ENCODE measurements around the gene TPCN1. TPM values are rescaled to one million over a fixed set of nuclear protein-coding genes. Genes with fewer than 3 reads are reported as not detected.

Gene TPCN1
- polyA plus RNA-seq, 1 of the 3 experiments (the other 2 are of a cell fraction) = 15.7 TPM

DNA sequence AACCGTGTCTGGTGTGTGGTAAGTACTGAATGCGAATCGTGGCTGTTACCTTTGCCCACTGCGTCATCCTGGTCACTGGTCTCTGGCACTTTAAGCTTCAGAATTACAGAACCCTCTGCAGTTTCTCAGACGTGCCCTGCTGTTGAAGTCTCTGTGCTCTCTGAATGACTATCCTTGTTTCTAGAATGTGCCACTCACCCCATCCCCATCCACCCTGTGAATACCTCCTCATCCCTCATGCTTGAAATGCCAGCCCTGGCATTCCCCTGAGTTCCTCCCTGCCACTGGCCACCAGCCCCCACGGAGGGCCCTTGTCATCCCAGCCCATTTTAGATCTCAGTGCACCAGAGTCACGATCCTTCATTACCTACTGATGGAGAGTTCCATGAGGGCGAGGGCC is 21.3 kb downstream of the TPCN1 start:
- Histone ChIP-seq H3K9me2 (no peaks in the 10 kb centered on the region), H3K4me3 (ENCODE audit: low read depth in 2 of 2, low read length in 1 of 2) (no peak overlapping the region), H4K20me1 (ENCODE audit: insufficient read depth) (no peaks in the 10 kb centered on the region), H3K36me3 (replicated peaks in 1 of 2; ENCODE audit: control insufficient read depth in 1 of 2, insufficient read depth in 2 of 2, low read length in 1 of 2) (no peaks in the 10 kb centered on the region), H2AFZ (ENCODE audit: low read depth) (no peak overlapping the region), H3K9me3 (no peaks in the 10 kb centered on the region), H3K4me1 (ENCODE audit: control insufficient read depth in 1 of 2, insufficient read depth in 2 of 2, low read depth in 1 of 2, low read length in 1 of 2) (peaks cover 37 to 54% of the 10 kb centered on the region in 2 experiments), H3K79me2 (ENCODE audit: insufficient read depth) (no peaks in the 10 kb centered on the region), H3F3A (replicated peaks; ENCODE audit: insufficient read depth) (peaks cover 3% of the 10 kb centered on the region), H3K4me2 (no peak overlapping the region), H3K27ac (ENCODE audit: low read depth in 2 of 2, low read length in 1 of 2) (no peak overlapping the region), H3K27me3 (ENCODE audit: insufficient read depth) (no peaks in the 10 kb centered on the region), H3K9ac (no peak overlapping the region)
- POLR2A ChIA-PET = no interaction called here
- CTCF ChIA-PET = no interaction called here
- no peak for DNase-seq
- no peak for TF ChIP-seq TAF1 (IDR thresholded peaks at IDR 0.05; ENCODE audit: borderline replicate concordance, low read depth, low read length)
- no peak for TF ChIP-seq FOXJ3 (CRISPR knock-in tag; IDR thresholded peaks at IDR 0.05)
- TF ChIP-seq RFX5 (IDR thresholded peaks at IDR 0.05; ENCODE audit: low read length) = no peak
- no peak for TF ChIP-seq TCF12 (IDR thresholded peaks at IDR 0.05)
- TF ChIP-seq, protein P1, sequence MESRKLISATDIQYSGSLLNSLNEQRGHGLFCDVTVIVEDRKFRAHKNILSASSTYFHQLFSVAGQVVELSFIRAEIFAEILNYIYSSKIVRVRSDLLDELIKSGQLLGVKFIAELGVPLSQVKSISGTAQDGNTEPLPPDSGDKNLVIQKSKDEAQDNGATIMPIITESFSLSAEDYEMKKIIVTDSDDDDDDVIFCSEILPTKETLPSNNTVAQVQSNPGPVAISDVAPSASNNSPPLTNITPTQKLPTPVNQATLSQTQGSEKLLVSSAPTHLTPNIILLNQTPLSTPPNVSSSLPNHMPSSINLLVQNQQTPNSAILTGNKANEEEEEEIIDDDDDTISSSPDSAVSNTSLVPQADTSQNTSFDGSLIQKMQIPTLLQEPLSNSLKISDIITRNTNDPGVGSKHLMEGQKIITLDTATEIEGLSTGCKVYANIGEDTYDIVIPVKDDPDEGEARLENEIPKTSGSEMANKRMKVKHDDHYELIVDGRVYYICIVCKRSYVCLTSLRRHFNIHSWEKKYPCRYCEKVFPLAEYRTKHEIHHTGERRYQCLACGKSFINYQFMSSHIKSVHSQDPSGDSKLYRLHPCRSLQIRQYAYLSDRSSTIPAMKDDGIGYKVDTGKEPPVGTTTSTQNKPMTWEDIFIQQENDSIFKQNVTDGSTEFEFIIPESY (IDR thresholded peaks at IDR 0.05; ENCODE audit: borderline replicate concordance, low read depth) = no peak
- TF ChIP-seq, protein P2, sequence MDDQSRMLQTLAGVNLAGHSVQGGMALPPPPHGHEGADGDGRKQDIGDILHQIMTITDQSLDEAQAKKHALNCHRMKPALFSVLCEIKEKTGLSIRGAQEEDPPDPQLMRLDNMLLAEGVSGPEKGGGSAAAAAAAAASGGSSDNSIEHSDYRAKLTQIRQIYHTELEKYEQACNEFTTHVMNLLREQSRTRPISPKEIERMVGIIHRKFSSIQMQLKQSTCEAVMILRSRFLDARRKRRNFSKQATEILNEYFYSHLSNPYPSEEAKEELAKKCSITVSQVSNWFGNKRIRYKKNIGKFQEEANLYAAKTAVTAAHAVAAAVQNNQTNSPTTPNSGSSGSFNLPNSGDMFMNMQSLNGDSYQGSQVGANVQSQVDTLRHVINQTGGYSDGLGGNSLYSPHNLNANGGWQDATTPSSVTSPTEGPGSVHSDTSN (IDR thresholded peaks at IDR 0.05) = no peak
- TF ChIP-seq MXI1 (IDR thresholded peaks at IDR 0.05; ENCODE audit: low read depth, low read length) = no peak
- TF ChIP-seq RAD21 (IDR thresholded peaks at IDR 0.05; ENCODE audit: low read length) = no peak
- TF ChIP-seq, protein P3, sequence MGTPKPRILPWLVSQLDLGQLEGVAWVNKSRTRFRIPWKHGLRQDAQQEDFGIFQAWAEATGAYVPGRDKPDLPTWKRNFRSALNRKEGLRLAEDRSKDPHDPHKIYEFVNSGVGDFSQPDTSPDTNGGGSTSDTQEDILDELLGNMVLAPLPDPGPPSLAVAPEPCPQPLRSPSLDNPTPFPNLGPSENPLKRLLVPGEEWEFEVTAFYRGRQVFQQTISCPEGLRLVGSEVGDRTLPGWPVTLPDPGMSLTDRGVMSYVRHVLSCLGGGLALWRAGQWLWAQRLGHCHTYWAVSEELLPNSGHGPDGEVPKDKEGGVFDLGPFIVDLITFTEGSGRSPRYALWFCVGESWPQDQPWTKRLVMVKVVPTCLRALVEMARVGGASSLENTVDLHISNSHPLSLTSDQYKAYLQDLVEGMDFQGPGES (IDR thresholded peaks at IDR 0.05; ENCODE audit: low read depth, low read length) = no peak
- WGBS (ENCODE audit: low lambda C conversion rate) = 90% methylated on average over 8 of the region's 8 CpGs

DNA sequence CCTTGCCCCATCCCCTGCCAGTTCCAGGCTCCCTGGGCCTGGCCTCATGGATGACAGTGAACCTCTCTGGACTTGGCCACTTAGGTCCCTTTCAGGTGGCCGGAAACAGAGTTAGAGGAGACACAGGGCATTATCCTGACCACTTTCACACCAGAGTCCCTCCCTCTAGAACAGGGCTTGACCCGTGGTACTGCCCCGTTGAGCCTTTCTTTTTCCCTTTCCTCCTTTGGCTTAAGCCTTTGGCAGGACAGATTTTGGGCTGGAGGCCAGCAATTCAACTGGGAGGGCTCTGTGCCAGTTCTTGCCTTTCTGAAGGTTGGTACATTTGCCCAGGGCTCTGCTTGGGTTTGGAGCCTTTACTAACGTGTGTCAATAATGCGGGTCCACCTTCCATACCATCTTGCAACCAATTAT is 22.8 kb downstream of the TPCN1 start:
- peaks cover 3% of the 10 kb centered on the region for H3F3A ChIP-seq (replicated peaks; ENCODE audit: insufficient read depth)
- POLR2A ChIA-PET = no interaction called here
- no peaks in the 10 kb centered on the region for H3K36me3 ChIP-seq (replicated peaks in 1 of 2; ENCODE audit: control insufficient read depth in 1 of 2, insufficient read depth in 2 of 2, low read length in 1 of 2)
- CTCF ChIA-PET = no interaction called here
- no peaks in the 10 kb centered on the region for H3K27me3 ChIP-seq (ENCODE audit: insufficient read depth)
- no peak overlapping the region for H3K4me3 ChIP-seq (ENCODE audit: low read depth in 2 of 2, low read length in 1 of 2)
- no peak for TF ChIP-seq TCF12 (IDR thresholded peaks at IDR 0.05)
- peak; percentile 83 for TF ChIP-seq NFIC (IDR thresholded peaks at IDR 0.05; ENCODE audit: borderline replicate concordance)
- no peaks in the 10 kb centered on the region for H3K9me2 ChIP-seq
- H4K20me1 ChIP-seq (ENCODE audit: insufficient read depth) = no peaks in the 10 kb centered on the region
- DNase-seq = peak; percentile 56
- WGBS (ENCODE audit: low lambda C conversion rate) = 49% methylated on average over 5 of the region's 5 CpGs
- H3K79me2 ChIP-seq (ENCODE audit: insufficient read depth) = no peaks in the 10 kb centered on the region
- H3K27ac ChIP-seq (ENCODE audit: low read depth in 2 of 2, low read length in 1 of 2) = peak overlapping the region in 1 of 2 experiments; percentile 68; a peak in 2 of 4 replicates
- peaks cover 37 to 64% of the 10 kb centered on the region in 2 experiments for H3K4me1 ChIP-seq (ENCODE audit: control insufficient read depth in 1 of 2, insufficient read depth in 2 of 2, low read depth in 1 of 2, low read length in 1 of 2)
- H3K4me2 ChIP-seq = peak overlapping the region; percentile 37; the same call in 1 of the 2 replicates
- H3K9me3 ChIP-seq = no peaks in the 10 kb centered on the region
- no peak overlapping the region for H3K9ac ChIP-seq
- H2AFZ ChIP-seq (ENCODE audit: low read depth) = no peak overlapping the region
